Panc1 (cell line): Measurements from ENCODE around the gene RPN2. TPM values are rescaled to one million over a fixed set of nuclear protein-coding genes. Genes with fewer than 3 reads are reported as not detected.

Source experiments
- ATAC-seq: fragments of 200-7000 bp; cut with Tn5 transposase; 2 replicates; pipeline ENCODE4 v1.9.1; 2020; ENCODE audit warnings: mild to moderate bottlenecking, moderate library complexity
- BruUV-seq: library from RNA; stranded (reverse); fragments of 400-500 nt; replicated peaks from 2 replicates; lab custom pipeline; 2021; lab: Mats Ljungman, UMichigan
- CTCF ChIA-PET: fragments of 300-600 bp; sonication (Branson Sonifier 250); formaldehyde crosslinking; loops from one replicate; lab custom pipeline; 2022; ENCODE audit warnings: antibody characterized with exemption; lab: Charles Lee
- POLR2A ChIA-PET: fragments of 300-600 bp; sonication (Branson Sonifier 250); formaldehyde crosslinking; loops from one replicate; lab custom pipeline; 2022; ENCODE audit warnings: antibody characterized with exemption; lab: Charles Lee
- DNase-seq: peaks from one replicate; pipeline ENCODE4 v3.0.0-alpha.2; 2010; ENCODE audit warnings: low read depth, low spot score
- H3K27ac ChIP-seq: 2 replicates; pipeline ENCODE4 v1.5.1; 2011; ENCODE audit warnings: mild to moderate bottlenecking, low read length, inconsistent platforms
- H3K27me3 ChIP-seq: fragments of 200-500 bp; sonication (Bioruptor generic); 2 replicates; pipeline ENCODE4 v1.6.0; 2014; ENCODE audit warnings: low read length, inconsistent platforms; ENCODE audit not compliant: control insufficient read depth, insufficient read depth
- H3K36me3 ChIP-seq: fragments of 200-500 bp; sonication (Bioruptor generic); 2 replicates; pipeline ENCODE4 v1.5.1; 2014; ENCODE audit warnings: inconsistent platforms, mild to moderate bottlenecking, low read length, moderate library complexity; ENCODE audit not compliant: control insufficient read depth, insufficient read depth
- H3K4me1 ChIP-seq: 2 replicates; pipeline ENCODE4 v1.5.1; 2011; ENCODE audit warnings: inconsistent platforms, mild to moderate bottlenecking, low read length, moderate library complexity; ENCODE audit not compliant: control insufficient read depth, insufficient read depth
- H3K4me3 ChIP-seq, 2 experiments: 2 replicates each; pipeline ENCODE4 v1.5.1; 2011 to 2012; ENCODE audit warnings: low read depth in 2 of 2, low read length in 2 of 2, mild to moderate bottlenecking in 2 of 2, inconsistent platforms in 1 of 2, moderate library complexity in 1 of 2
- H3K9me3 ChIP-seq: fragments of 200-500 bp; sonication (Bioruptor generic); 2 replicates; pipeline ENCODE4 v1.5.1; 2014; ENCODE audit warnings: low read depth, mild to moderate bottlenecking, inconsistent platforms, low read length, moderate library complexity; ENCODE audit not compliant: control insufficient read depth, insufficient read depth
- POLR2AphosphoS5 ChIP-seq: IDR thresholded peaks from 2 replicates; pipeline ENCODE4 v1.6.1; 2012; ENCODE audit warnings: mild to moderate bottlenecking, low read depth, low read length, moderate library complexity
- REST ChIP-seq, 2 experiments: IDR thresholded peaks; 2 replicates each; pipeline ENCODE4 v1.6.1; 2011 to 2012; ENCODE audit warnings: low read depth in 2 of 2, control low read depth in 1 of 2, low read length in 1 of 2, mild to moderate bottlenecking in 1 of 2, moderate library complexity in 1 of 2; ENCODE audit not compliant: insufficient read depth in 1 of 2
- SIN3A ChIP-seq: IDR thresholded peaks from 2 replicates; pipeline ENCODE4 v1.6.1; 2012; ENCODE audit warnings: low read depth, mild to moderate bottlenecking, low read length, moderate library complexity, borderline replicate concordance; ENCODE audit not compliant: insufficient read depth
- TCF7L2 ChIP-seq: IDR thresholded peaks from 2 replicates; pipeline ENCODE4 v1.6.1; 2011; ENCODE audit warnings: mild to moderate bottlenecking, low read depth, low read length, inconsistent platforms
- in situ Hi-C: cut with HindIII; loops from 2 replicates; pipeline ENCODE4 v1.10.0; 2016; ENCODE audit warnings: low sequenced_read_pairs, low pct_unique_long_range_greater_than_20kb
- intact Hi-C: fragments of 100-400 bp; cut with micrococcal nuclease; formaldehyde crosslinking; loops from one replicate; pipeline ENCODE4 v1.10.0; 2022; ENCODE audit not compliant: unreplicated experiment
- total RNA-seq: library from RNA; stranded (reverse); gene quantifications from one replicate; pipeline ENCODE4 v1.2.1, GENCODE V29; 2021; ENCODE audit not compliant: unreplicated experiment
- TF ChIP-seq, protein P1 (sequence below): fragments of 450-650 bp; IDR thresholded peaks from 2 replicates; pipeline ENCODE4 v1.5.1; 2017; ENCODE audit warnings: mild to moderate bottlenecking

RPN2 gene
- total RNA-seq, 1 experiment from 2014 or later, result 250 TPM

DNA sequence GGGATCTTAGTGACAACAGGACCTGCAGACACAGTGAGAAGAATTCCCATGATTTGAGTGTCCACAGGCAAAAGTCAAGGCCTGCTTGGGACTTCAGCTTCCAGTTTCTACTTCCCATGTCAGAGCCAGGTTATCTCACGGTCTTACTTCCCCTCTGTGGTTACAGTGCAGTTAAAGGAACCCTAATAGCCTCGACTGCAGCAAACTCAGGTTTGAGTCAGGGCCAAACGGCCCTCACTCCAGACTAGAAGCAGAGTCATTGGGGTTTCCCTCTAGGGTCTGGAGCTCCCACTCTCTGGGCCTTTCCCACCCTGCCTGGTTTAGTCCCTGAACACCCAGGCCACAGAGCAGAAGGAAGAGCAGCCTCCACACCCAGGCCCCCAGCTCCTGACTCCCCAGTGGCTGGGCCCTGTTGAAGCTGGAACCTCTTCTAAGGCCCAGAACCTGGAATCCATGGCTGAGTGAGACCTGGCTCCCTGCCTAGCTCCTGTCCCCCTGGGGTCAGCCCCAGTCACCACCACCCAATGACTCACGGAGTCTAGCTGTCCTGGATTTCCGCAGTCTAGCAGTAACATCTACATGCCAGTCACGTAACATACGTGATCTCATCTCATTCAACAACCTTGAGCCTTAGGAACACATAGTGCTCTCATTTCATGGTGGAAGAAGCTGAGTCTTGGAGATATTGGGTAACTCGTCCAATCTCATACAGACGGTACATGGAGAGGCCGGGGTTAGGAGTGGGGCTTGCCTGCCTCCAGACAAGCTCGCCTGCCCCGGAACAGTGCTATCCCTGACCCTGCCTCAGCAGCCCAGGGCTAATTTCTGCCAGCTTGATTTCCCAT is 91.7 kb downstream of the RPN2 start:
- ChIA-PET CTCF (interaction anchor here (0.6 to 0.7 kb wide), 2 partner anchors 273 to 360 kb away, joined by 3 to 4 read pairs; no protein-coding TSS in a partner anchor), POLR2A (no interaction called here)
- H3K4me3 ChIP-seq, result no peak overlapping the region
- no peaks in the 10 kb centered on the region for H3K36me3 ChIP-seq
- BruUV-seq, result no TSS peak
- H3K27me3 ChIP-seq, result no peaks in the 10 kb centered on the region
- H3K9me3 ChIP-seq, result no peaks in the 10 kb centered on the region
- H3K4me1 ChIP-seq, result no peaks in the 10 kb centered on the region
- DNase-seq (no peak), ATAC-seq (no peak)
- TF ChIP-seq TCF7L2, result no peak
- TF ChIP-seq, protein P1, sequence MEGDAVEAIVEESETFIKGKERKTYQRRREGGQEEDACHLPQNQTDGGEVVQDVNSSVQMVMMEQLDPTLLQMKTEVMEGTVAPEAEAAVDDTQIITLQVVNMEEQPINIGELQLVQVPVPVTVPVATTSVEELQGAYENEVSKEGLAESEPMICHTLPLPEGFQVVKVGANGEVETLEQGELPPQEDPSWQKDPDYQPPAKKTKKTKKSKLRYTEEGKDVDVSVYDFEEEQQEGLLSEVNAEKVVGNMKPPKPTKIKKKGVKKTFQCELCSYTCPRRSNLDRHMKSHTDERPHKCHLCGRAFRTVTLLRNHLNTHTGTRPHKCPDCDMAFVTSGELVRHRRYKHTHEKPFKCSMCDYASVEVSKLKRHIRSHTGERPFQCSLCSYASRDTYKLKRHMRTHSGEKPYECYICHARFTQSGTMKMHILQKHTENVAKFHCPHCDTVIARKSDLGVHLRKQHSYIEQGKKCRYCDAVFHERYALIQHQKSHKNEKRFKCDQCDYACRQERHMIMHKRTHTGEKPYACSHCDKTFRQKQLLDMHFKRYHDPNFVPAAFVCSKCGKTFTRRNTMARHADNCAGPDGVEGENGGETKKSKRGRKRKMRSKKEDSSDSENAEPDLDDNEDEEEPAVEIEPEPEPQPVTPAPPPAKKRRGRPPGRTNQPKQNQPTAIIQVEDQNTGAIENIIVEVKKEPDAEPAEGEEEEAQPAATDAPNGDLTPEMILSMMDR, result no peak
- TF ChIP-seq SIN3A, result no peak
- no peak for TF ChIP-seq POLR2AphosphoS5
- no peak for TF ChIP-seq REST (IDR thresholded peaks at IDR 0.05; ENCODE audit: insufficient read depth in 1 of 2, low read depth in 2 of 2, low read length in 1 of 2)
- in situ Hi-C loops (no loop called here), intact Hi-C loops (no loop called here)
- no peak overlapping the region for H3K27ac ChIP-seq

- in situ Hi-C loops, result no loop called here
- Histone ChIP-seq H3K4me1 (no peaks in the 10 kb centered on the region), H3K36me3 (no peaks in the 10 kb centered on the region), H3K27me3 (no peaks in the 10 kb centered on the region), H3K9me3 (no peaks in the 10 kb centered on the region), H3K4me3 (no peak overlapping the region), H3K27ac (no peak overlapping the region)
- ChIA-PET POLR2A (no interaction called here), CTCF (no interaction called here)
- TF ChIP-seq POLR2AphosphoS5 (no peak), SIN3A (no peak), REST (IDR thresholded peaks at IDR 0.05; ENCODE audit: insufficient read depth in 1 of 2, low read depth in 2 of 2, low read length in 1 of 2) (no peak), TCF7L2 (no peak)
- TF ChIP-seq, protein P1, result no peak
- ATAC-seq (no peak), DNase-seq (no peak)
- BruUV-seq, result no TSS peak
- intact Hi-C loops, result no loop called here
Observed at GRCh38 chr20:37271421-37271768, 92.3 kb downstream of the RPN2 start.
